ENCODE data around the gene SNX24.

Gene SNX24
- 1.4 to 8.8 (median 3.3) reads per million in 9 experiments for total RNA-seq

- Mint-ChIP-seq H3K36me3 (ENCODE audit: insufficient read depth) (peaks cover 5% of the 10 kb centered on the region), H3K27me3 (no peaks in the 10 kb centered on the region), H3K4me1 (ENCODE audit: low read depth in 2 of 2) (peaks cover 27 to 33% of the 10 kb centered on the region in 2 donors), H3K27ac (peak within 1 kb of the TSS; percentile 88 to 92), H3K4me3 (peak within 1 kb of the TSS; percentile 83 to 88), H3K9me3 (no peaks in the 10 kb centered on the region)
- DNase-seq: peak; percentile 61 to 68 (median 67)
- peak; percentile 87 for ATAC-seq (replicated peaks)
Observed at GRCh38 chr5:122845229-122846050, at the start of gene SNX24. SNX24 (plus strand) TSS chr5:122845613; CDS start chr5:122845634, 21 bp downstream.

DNA sequence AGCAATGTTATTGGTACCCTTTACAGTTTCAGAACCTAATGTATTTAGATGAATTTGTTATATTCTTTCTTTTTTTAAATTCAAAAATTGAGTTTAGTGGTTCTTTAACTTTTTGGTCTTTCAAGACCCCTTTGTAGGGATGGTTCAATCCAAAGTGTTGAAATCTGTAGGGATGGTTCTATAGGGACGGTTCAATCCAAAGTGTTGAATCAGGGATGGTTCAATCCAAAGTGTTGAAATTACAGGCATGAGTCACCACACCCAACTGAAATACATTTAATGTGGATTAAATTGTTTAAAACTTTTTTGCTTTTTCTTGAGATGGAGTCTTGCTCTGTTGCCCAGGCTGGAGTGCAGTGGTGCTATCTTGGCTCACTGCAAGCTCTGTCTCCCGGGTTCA is 39.9 kb upstream of the SNX24 start:
- no peak overlapping the region for H3K4me3 Mint-ChIP-seq
- no peaks in the 10 kb centered on the region for H3K9me3 Mint-ChIP-seq
- no peaks in the 10 kb centered on the region for H3K27me3 Mint-ChIP-seq
- H3K36me3 Mint-ChIP-seq (ENCODE audit: insufficient read depth): peaks cover 61% of the 10 kb centered on the region
- no peaks in the 10 kb centered on the region for H3K4me1 Mint-ChIP-seq (ENCODE audit: low read depth in 2 of 2)
- no peak for DNase-seq
- no peak for ATAC-seq (replicated peaks)
- H3K27ac Mint-ChIP-seq: no peak overlapping the region

DNA sequence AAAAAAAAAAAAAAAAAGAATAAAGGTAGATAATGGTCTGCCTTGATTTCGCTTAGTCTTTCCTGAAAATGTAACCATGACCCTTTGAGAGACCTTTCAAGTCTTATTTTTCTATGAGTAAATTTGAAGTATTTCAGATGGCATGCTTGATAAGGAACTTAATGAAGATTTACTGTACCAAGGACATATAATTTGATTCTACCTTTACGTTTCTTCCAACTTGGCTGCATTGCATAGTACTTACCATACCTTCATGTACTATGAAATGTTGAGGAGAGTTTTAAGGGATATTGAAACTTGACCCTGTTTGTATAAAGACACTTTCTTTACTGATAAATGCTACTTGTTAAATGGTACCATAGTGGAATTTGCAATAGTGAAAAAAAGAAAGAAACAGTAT is 35.0 kb upstream of the SNX24 start:
- no peaks in the 10 kb centered on the region for H3K9me3 Mint-ChIP-seq
- ATAC-seq (replicated peaks): no peak
- H3K36me3 Mint-ChIP-seq (ENCODE audit: insufficient read depth): peaks cover 23% of the 10 kb centered on the region
- no peaks in the 10 kb centered on the region for H3K27me3 Mint-ChIP-seq
- H3K27ac Mint-ChIP-seq: peak overlapping the region in 1 of 2 donors; percentile 44
- DNase-seq: no peak
- no peak overlapping the region for H3K4me3 Mint-ChIP-seq
- no peaks in the 10 kb centered on the region for H3K4me1 Mint-ChIP-seq (ENCODE audit: low read depth in 2 of 2)

DNA sequence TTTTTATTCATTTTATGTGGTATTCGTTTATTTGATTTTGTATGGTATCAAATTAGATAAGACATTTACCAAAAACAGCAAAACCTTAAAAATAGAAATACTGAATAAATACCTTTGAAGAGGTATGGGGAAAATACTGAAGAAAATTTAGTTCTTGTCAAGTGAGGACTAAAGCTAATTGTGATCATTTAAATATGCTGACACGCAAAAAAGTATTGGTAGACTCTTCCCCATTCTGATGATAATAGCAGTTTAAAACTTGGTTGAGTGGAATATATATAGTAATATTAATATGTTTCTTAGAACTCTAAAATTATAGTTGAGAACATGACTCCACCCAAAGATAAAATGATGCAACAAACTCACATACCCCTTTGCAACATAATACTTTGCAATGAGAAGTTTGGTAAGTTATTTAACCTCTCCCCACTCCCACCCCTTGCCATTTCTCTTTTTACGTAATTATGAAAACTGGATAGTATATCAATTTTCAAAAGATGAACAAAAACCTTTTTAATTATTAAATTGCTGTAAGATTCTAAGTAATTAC is 30.1 kb upstream of the SNX24 start:
- Mint-ChIP-seq H3K9me3 (no peaks in the 10 kb centered on the region), H3K36me3 (ENCODE audit: insufficient read depth) (peaks cover 21% of the 10 kb centered on the region), H3K4me1 (ENCODE audit: low read depth in 2 of 2) (no peaks in the 10 kb centered on the region), H3K4me3 (no peak overlapping the region), H3K27me3 (no peaks in the 10 kb centered on the region), H3K27ac (no peak overlapping the region)
- DNase-seq (no peak), ATAC-seq (replicated peaks) (no peak)

DNA sequence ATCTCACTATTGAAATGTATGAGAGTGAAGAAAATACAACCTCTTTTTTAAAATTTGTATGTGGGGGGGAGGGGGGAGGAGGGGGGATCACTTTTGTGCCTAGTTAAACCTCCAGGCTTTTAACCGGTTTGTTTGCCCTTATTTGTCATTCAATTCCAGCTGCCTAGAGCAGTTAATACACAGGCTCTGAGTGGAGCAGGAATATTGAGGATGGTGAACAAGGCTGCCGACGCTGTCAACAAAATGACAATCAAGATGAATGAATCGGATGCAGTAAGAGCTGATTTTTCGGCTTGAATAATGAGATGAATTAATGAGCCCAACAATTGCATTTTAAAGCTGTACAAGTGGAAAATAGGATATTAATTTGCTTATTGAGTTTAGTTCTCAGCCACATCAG is 28.7 kb upstream of the SNX24 start:
- peaks cover 29% of the 10 kb centered on the region for H3K36me3 Mint-ChIP-seq (ENCODE audit: insufficient read depth)
- H3K9me3 Mint-ChIP-seq: no peaks in the 10 kb centered on the region
- no peaks in the 10 kb centered on the region for H3K4me1 Mint-ChIP-seq (ENCODE audit: low read depth in 2 of 2)
- H3K27ac Mint-ChIP-seq: no peak overlapping the region
- H3K27me3 Mint-ChIP-seq: no peaks in the 10 kb centered on the region
- ATAC-seq (replicated peaks): no peak
- DNase-seq: no peak
- H3K4me3 Mint-ChIP-seq: no peak overlapping the region

DNA sequence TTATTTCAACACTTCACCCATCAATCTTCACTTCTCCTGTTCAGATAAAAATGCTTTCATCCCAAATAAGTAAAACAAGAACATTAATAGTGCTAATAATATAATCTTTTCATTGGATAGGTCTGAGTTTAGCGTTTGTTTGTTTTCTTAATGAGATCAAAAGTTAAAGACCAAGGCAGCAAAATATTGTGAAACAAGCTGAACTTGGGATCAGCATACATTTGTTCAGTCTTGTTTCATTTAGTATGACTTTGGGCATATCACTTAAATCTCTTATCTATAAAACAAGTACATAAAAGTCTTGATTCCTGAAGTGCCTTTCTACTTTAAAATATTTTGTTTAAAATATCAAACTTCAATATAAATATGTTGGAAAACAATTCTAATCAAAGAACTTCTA is 13.4 kb upstream of the SNX24 start:
- peak overlapping the region in 1 of 2 donors; percentile 38 for H3K27ac Mint-ChIP-seq
- H3K27me3 Mint-ChIP-seq: no peaks in the 10 kb centered on the region

DNA sequence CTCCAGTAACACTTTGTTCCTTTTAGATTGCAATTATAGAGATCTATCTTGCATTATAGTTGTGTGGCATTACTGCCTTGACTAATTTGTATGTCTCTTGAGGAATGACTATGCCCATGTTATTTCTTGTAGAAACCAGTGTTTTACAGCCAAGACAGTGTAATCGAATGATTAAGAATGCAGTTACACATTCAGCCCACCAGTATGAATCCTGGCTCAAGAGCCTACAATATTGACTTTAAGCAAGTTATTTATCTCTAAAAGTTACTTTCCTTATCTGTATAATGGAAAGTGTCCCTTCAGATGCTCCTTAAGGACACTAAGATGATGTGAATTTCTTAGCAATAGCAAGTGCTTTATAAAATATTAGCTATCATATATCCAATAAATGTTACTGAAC is 9.7 kb upstream of the SNX24 start:
- no peak overlapping the region for H3K4me3 Mint-ChIP-seq
- DNase-seq (no peak), ATAC-seq (replicated peaks) (no peak)
- H3K27ac Mint-ChIP-seq: no peak overlapping the region
- peaks cover 0 to 5% of the 10 kb centered on the region in 2 donors for H3K27me3 Mint-ChIP-seq
- peaks cover 1% of the 10 kb centered on the region for H3K36me3 Mint-ChIP-seq (ENCODE audit: insufficient read depth)
- no peaks in the 10 kb centered on the region for H3K4me1 Mint-ChIP-seq (ENCODE audit: low read depth in 2 of 2)
- H3K9me3 Mint-ChIP-seq: no peaks in the 10 kb centered on the region

More for the DNA sequence above, 13.4 kb upstream of the SNX24 start:
- ATAC-seq (replicated peaks) (no peak), DNase-seq (no peak)
- H3K4me3 Mint-ChIP-seq: no peak overlapping the region
- no peaks in the 10 kb centered on the region for H3K9me3 Mint-ChIP-seq
- peaks cover 37% of the 10 kb centered on the region for H3K36me3 Mint-ChIP-seq (ENCODE audit: insufficient read depth)
- H3K4me1 Mint-ChIP-seq (ENCODE audit: low read depth in 2 of 2): no peaks in the 10 kb centered on the region

DNA sequence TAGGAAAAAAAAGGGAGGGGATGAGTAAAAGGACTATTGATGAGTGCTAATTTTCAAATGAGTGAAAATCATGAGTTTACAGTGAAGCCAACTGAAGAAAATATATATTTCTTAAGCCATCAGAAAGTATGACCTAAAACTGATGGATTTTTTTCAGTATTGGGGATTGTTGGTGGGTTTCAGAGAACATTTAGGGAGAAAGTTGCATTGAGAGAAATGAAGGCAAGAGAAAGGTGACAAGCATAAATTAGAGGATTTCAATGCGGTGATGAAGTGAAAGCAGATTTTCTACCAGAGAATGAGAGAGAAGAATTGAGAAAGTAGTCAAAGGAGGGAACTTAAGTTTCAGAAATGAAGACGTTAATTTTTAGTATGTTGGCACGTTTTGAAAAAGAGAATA is 8.5 kb upstream of the SNX24 start:
- Mint-ChIP-seq H3K9me3 (no peaks in the 10 kb centered on the region), H3K27ac (no peak overlapping the region), H3K4me3 (no peak overlapping the region), H3K4me1 (ENCODE audit: low read depth in 2 of 2) (no peaks in the 10 kb centered on the region), H3K27me3 (peaks cover 0 to 5% of the 10 kb centered on the region in 2 donors), H3K36me3 (ENCODE audit: insufficient read depth) (no peaks in the 10 kb centered on the region)
- DNase-seq (no peak), ATAC-seq (replicated peaks) (no peak)

- Mint-ChIP-seq H3K4me3 (no peak overlapping the region), H3K4me1 (ENCODE audit: low read depth in 2 of 2) (peaks cover 9 to 10% of the 10 kb centered on the region in 2 donors), H3K27me3 (peaks cover 0 to 5% of the 10 kb centered on the region in 2 donors), H3K36me3 (ENCODE audit: insufficient read depth) (peaks cover 2% of the 10 kb centered on the region), H3K9me3 (no peaks in the 10 kb centered on the region), H3K27ac (no peak overlapping the region)
- ATAC-seq (replicated peaks) (no peak), DNase-seq (no peak)
Observed at GRCh38 chr5:122839731-122840130, 5.7 kb upstream of the SNX24 start.

- H3K36me3 Mint-ChIP-seq (ENCODE audit: insufficient read depth): peaks cover 2% of the 10 kb centered on the region
- H3K27ac Mint-ChIP-seq: no peak overlapping the region
- H3K4me1 Mint-ChIP-seq (ENCODE audit: low read depth in 2 of 2): peaks cover 17 to 20% of the 10 kb centered on the region in 2 donors
- no peak for ATAC-seq (replicated peaks)
- peaks cover 0 to 5% of the 10 kb centered on the region in 2 donors for H3K27me3 Mint-ChIP-seq
- H3K9me3 Mint-ChIP-seq: no peaks in the 10 kb centered on the region
- no peak overlapping the region for H3K4me3 Mint-ChIP-seq
- no peak for DNase-seq
Observed at GRCh38 chr5:122842016-122842580, 3.3 kb upstream of the SNX24 start.

- H3K27ac Mint-ChIP-seq: peak overlapping the region; percentile 85 to 92
- H3K4me1 Mint-ChIP-seq (ENCODE audit: low read depth in 2 of 2): peaks cover 20 to 25% of the 10 kb centered on the region in 2 donors
- ATAC-seq (replicated peaks) (no peak), DNase-seq (no peak)
- no peaks in the 10 kb centered on the region for H3K27me3 Mint-ChIP-seq
- H3K36me3 Mint-ChIP-seq (ENCODE audit: insufficient read depth): peaks cover 5% of the 10 kb centered on the region
- H3K9me3 Mint-ChIP-seq: no peaks in the 10 kb centered on the region
- H3K4me3 Mint-ChIP-seq: peak overlapping the region; percentile 83 to 88
Observed at GRCh38 chr5:122844136-122844909, 1.1 kb upstream of the SNX24 start.

GRCh38 chr5:122844910-122845228 is 544 bp upstream of the SNX24 start:
- Mint-ChIP-seq H3K4me3 (peak overlapping the region; percentile 83 to 88), H3K36me3 (ENCODE audit: insufficient read depth) (peaks cover 5% of the 10 kb centered on the region), H3K9me3 (no peaks in the 10 kb centered on the region), H3K27ac (peak overlapping the region; percentile 85 to 92), H3K4me1 (ENCODE audit: low read depth in 2 of 2) (peaks cover 24 to 30% of the 10 kb centered on the region in 2 donors), H3K27me3 (no peaks in the 10 kb centered on the region)
- ATAC-seq (replicated peaks) (peak; percentile 5), DNase-seq (no peak)

DNA sequence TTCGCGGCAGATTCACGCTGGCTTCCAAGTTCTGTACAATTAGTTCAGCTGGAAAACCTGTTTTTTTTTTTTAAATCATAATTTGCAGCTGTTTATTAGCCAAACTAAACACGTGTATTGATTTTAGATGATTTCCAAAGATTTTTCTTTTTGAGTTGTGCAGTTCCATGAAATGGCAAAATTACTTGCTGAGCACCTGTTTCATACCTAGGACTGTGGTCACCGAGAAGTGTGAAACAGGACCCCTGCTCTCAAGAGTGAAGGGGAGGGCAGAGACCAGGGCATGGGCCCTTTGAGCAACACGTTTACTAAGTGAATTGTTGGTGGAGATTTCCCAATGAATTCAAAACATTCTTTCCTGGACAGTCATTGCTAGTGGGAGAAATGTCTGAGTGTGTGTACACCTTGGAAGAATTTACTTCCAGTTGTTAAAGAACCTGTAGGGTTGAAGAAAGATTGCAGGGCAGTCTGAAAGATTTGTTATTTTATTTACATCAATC is 688 bp downstream of the SNX24 start:
- H3K9me3 Mint-ChIP-seq: no peaks in the 10 kb centered on the region
- peak overlapping the region; percentile 86 to 88 for H3K27ac Mint-ChIP-seq
- ATAC-seq (replicated peaks) (no peak), DNase-seq (no peak)
- no peaks in the 10 kb centered on the region for H3K27me3 Mint-ChIP-seq
- peak overlapping the region; percentile 79 to 83 for H3K4me3 Mint-ChIP-seq
- peaks cover 5% of the 10 kb centered on the region for H3K36me3 Mint-ChIP-seq (ENCODE audit: insufficient read depth)
- peaks cover 27 to 36% of the 10 kb centered on the region in 2 donors for H3K4me1 Mint-ChIP-seq (ENCODE audit: low read depth in 2 of 2)

Measured in effector memory CD8-positive, alpha-beta T cell (primary cell).